ENCODE data around the gene CTNND2.

CTNND2 gene

DNA sequence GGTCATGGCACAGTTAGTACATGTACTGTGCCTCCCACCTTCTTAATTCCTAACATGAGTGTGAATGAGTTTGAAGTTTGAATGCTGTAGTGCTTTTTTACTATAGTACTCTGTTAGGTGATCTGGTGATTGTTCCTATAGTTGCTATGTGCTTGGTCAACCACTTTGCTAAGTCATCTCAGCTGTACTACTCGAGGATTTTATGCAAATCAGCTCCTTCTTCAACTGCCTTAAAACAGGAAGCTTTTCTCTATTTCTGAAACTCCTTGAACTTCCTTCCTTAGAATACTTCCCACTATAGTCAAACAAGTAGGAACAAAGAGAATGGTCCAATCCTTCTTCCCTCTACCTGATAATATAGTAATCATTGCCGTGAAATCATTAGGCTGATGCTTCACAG is 219.6 kb downstream of the CTNND2 start:
- Histone ChIP-seq H4K20me1 (ENCODE audit: control insufficient read depth, insufficient read depth, low read depth, low read length) (no peaks in the 10 kb centered on the region), H3K27ac (ENCODE audit: low read depth, low read length) (no peak overlapping the region), H3F3A (ENCODE audit: control insufficient read depth, insufficient read depth) (no peaks in the 10 kb centered on the region), H3K36me3 (ENCODE audit: control insufficient read depth, low read length) (no peaks in the 10 kb centered on the region), H3K9me2 (replicated peaks; ENCODE audit: control insufficient read depth, low read length) (no peaks in the 10 kb centered on the region), H3K79me2 (ENCODE audit: control insufficient read depth, low read length) (no peaks in the 10 kb centered on the region), H3K4me3 (ENCODE audit: low read length) (no peak overlapping the region), H3K9me3 (ENCODE audit: control insufficient read depth, insufficient read depth, low read length) (no peaks in the 10 kb centered on the region), H3K4me2 (ENCODE audit: low read length) (no peak overlapping the region), H3K27me3 (ENCODE audit: control insufficient read depth, low read length) (no peaks in the 10 kb centered on the region), H3K4me1 (ENCODE audit: control insufficient read depth, low read length) (peaks cover 4% of the 10 kb centered on the region)
- TF ChIP-seq, protein P1, sequence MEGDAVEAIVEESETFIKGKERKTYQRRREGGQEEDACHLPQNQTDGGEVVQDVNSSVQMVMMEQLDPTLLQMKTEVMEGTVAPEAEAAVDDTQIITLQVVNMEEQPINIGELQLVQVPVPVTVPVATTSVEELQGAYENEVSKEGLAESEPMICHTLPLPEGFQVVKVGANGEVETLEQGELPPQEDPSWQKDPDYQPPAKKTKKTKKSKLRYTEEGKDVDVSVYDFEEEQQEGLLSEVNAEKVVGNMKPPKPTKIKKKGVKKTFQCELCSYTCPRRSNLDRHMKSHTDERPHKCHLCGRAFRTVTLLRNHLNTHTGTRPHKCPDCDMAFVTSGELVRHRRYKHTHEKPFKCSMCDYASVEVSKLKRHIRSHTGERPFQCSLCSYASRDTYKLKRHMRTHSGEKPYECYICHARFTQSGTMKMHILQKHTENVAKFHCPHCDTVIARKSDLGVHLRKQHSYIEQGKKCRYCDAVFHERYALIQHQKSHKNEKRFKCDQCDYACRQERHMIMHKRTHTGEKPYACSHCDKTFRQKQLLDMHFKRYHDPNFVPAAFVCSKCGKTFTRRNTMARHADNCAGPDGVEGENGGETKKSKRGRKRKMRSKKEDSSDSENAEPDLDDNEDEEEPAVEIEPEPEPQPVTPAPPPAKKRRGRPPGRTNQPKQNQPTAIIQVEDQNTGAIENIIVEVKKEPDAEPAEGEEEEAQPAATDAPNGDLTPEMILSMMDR (IDR thresholded peaks at IDR 0.05; ENCODE audit: low read depth, low read length, poor library complexity, severe bottlenecking), result no peak
- no peak for TF ChIP-seq EZH2phosphoT487 (IDR thresholded peaks at IDR 0.05; ENCODE audit: borderline replicate concordance, low read length)

DNA sequence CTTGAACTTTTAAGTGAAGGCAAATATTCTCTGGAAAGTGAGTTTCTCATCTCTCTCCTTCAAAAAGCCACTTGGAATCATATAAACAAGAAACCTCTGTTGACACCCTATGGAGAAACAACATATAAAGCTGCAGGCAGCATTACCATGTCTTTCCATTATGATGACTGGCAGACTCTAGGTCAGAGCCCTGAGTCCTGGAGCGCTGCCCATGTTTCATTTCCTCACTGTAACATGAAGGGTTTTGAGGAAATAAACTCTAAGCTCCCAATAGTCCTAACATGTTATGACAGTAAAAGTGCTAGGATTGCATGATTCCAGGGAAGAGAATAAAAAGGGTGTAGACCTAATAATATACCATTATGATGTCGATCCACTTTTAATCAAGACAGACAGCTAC is 220.6 kb downstream of the CTNND2 start:
- Histone ChIP-seq H3K4me3 (ENCODE audit: low read length) (no peak overlapping the region), H3K9me2 (replicated peaks; ENCODE audit: control insufficient read depth, low read length) (no peaks in the 10 kb centered on the region), H3K27me3 (ENCODE audit: control insufficient read depth, low read length) (no peaks in the 10 kb centered on the region), H4K20me1 (ENCODE audit: control insufficient read depth, insufficient read depth, low read depth, low read length) (no peaks in the 10 kb centered on the region), H3K79me2 (ENCODE audit: control insufficient read depth, low read length) (no peaks in the 10 kb centered on the region), H3K36me3 (ENCODE audit: control insufficient read depth, low read length) (no peaks in the 10 kb centered on the region), H3K4me2 (ENCODE audit: low read length) (no peak overlapping the region), H3K9me3 (ENCODE audit: control insufficient read depth, insufficient read depth, low read length) (no peaks in the 10 kb centered on the region), H3F3A (ENCODE audit: control insufficient read depth, insufficient read depth) (no peaks in the 10 kb centered on the region), H3K4me1 (ENCODE audit: control insufficient read depth, low read length) (peaks cover 4% of the 10 kb centered on the region), H3K27ac (ENCODE audit: low read depth, low read length) (no peak overlapping the region)
- no peak for TF ChIP-seq EZH2phosphoT487 (IDR thresholded peaks at IDR 0.05; ENCODE audit: borderline replicate concordance, low read length)
- TF ChIP-seq, protein P1 (IDR thresholded peaks at IDR 0.05; ENCODE audit: low read depth, low read length, poor library complexity, severe bottlenecking), result no peak

DNA sequence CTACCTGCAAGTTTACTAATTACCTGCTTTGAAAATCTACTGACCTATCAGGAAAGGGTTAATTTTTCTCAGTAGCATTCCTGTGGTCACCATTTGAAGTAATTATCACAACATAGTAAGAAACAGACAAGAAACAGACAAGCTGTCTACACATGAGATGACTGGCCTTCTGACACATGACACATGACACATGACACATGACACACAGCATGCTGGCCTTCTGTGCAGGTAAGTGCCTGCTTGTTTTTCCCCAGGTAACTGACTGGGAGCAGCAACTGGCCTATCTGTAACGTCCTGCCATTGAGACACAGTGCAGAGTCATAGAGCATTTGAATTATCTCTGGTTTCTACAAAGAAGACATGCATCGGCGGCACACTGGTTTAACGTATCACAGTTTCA is 222.4 kb downstream of the CTNND2 start:
- no peaks in the 10 kb centered on the region for H3K9me3 ChIP-seq (ENCODE audit: control insufficient read depth, insufficient read depth, low read length)
- H3F3A ChIP-seq (ENCODE audit: control insufficient read depth, insufficient read depth), result no peaks in the 10 kb centered on the region
- no peaks in the 10 kb centered on the region; the same call in 1 of the 2 replicates for H3K9me2 ChIP-seq (replicated peaks; ENCODE audit: control insufficient read depth, low read length)
- H3K27me3 ChIP-seq (ENCODE audit: control insufficient read depth, low read length), result no peaks in the 10 kb centered on the region
- no peaks in the 10 kb centered on the region for H4K20me1 ChIP-seq (ENCODE audit: control insufficient read depth, insufficient read depth, low read depth, low read length)
- H3K4me1 ChIP-seq (ENCODE audit: control insufficient read depth, low read length), result peaks cover 4% of the 10 kb centered on the region
- H3K79me2 ChIP-seq (ENCODE audit: control insufficient read depth, low read length), result no peaks in the 10 kb centered on the region
- TF ChIP-seq, protein P1 (IDR thresholded peaks at IDR 0.05; ENCODE audit: low read depth, low read length, poor library complexity, severe bottlenecking), result no peak
- TF ChIP-seq EZH2phosphoT487 (IDR thresholded peaks at IDR 0.05; ENCODE audit: borderline replicate concordance, low read length), result no peak
- no peak overlapping the region for H3K4me2 ChIP-seq (ENCODE audit: low read length)
- H3K27ac ChIP-seq (ENCODE audit: low read depth, low read length), result no peak overlapping the region
- H3K4me3 ChIP-seq (ENCODE audit: low read length), result no peak overlapping the region
- H3K36me3 ChIP-seq (ENCODE audit: control insufficient read depth, low read length), result no peaks in the 10 kb centered on the region

DNA sequence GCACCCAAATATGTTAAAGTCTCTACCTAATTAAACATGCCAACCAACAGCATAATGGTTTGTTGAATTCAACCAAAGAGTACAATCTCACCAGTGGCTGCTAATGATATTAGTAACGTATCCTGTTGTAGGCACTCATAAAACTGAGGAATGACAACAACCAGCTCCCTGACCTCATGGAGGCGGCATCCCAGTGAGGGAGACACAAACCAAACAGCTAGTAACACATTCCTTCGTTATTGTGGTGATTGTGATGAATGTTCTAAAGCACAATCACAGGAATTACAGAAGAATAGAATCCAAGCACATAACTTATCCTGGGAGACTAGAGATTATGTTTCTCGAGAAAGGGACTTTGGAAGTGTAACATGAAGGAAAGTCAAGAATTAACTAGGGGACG is 224.6 kb downstream of the CTNND2 start:
- no peaks in the 10 kb centered on the region; the same call in 1 of the 2 replicates for H3K9me2 ChIP-seq (replicated peaks; ENCODE audit: control insufficient read depth, low read length)
- no peak overlapping the region for H3K4me3 ChIP-seq (ENCODE audit: low read length)
- no peaks in the 10 kb centered on the region for H3K79me2 ChIP-seq (ENCODE audit: control insufficient read depth, low read length)
- H3K36me3 ChIP-seq (ENCODE audit: control insufficient read depth, low read length), result no peaks in the 10 kb centered on the region
- no peaks in the 10 kb centered on the region for H3F3A ChIP-seq (ENCODE audit: control insufficient read depth, insufficient read depth)
- no peak for TF ChIP-seq EZH2phosphoT487 (IDR thresholded peaks at IDR 0.05; ENCODE audit: borderline replicate concordance, low read length)
- TF ChIP-seq, protein P1 (IDR thresholded peaks at IDR 0.05; ENCODE audit: low read depth, low read length, poor library complexity, severe bottlenecking), result no peak
- no peaks in the 10 kb centered on the region for H4K20me1 ChIP-seq (ENCODE audit: control insufficient read depth, insufficient read depth, low read depth, low read length)
- H3K27ac ChIP-seq (ENCODE audit: low read depth, low read length), result no peak overlapping the region
- peaks cover 3% of the 10 kb centered on the region for H3K4me1 ChIP-seq (ENCODE audit: control insufficient read depth, low read length)
- no peaks in the 10 kb centered on the region for H3K27me3 ChIP-seq (ENCODE audit: control insufficient read depth, low read length)
- no peak overlapping the region for H3K4me2 ChIP-seq (ENCODE audit: low read length)
- H3K9me3 ChIP-seq (ENCODE audit: control insufficient read depth, insufficient read depth, low read length), result no peaks in the 10 kb centered on the region

Measured in DOHH2 (cell line).